ENCODE results near the gene AAK1. TPM values are rescaled to one million over a fixed set of nuclear protein-coding genes. Genes with fewer than 3 reads are reported as not detected.

The AAK1 gene
- 14.5 and 18.6 TPM in 2 replicates for total RNA-seq (ENCODE audit: low replicate concordance)

DNA sequence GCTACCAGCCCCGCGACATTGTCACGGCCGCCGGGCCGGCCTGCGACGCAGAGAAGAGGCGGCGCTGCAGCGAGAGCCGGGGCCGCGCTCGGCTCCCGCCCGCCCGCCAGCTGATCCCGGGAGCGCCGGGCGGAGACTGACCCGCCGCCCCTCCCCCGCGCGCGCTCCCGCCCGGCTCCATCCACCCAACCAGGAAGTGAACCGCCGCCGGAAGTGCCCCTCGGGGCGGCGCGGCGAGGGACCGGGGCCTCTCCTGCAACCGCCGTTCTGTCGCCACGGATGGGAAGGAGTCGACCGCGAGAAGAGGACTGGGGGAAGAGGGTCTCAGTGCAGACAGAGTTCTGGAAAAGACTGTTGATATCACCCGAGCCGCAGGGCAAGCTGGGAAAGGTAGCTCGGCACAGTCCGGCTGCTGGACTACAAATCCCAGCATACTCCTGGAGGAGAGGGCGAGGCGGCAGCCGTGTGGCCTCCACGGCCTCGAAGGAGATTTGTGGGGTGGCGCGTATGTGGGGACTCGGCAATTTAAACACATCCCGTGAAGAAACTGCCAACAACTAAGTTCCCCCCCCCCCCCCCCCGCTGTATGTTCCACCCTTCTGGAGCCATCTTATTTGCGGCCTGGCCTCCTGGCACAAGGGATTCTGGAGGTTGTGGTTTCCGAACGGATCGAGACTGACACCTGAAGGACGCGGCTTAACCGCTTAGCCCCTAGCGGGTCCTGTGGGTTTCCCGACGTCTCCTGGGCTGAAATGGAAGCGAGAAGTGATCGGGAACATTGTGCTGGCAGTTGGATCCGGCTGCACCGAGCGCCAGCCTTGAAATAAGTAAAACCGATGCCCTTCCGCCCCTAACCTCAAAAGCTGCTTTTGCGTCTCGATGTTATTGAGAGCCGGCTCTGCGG is at the start of gene AAK1:
AAK1 (minus strand) TSS at position 138 of the 904 bp plus-strand sequence. CDS start 699 bp downstream, outside the sequence.

DNA sequence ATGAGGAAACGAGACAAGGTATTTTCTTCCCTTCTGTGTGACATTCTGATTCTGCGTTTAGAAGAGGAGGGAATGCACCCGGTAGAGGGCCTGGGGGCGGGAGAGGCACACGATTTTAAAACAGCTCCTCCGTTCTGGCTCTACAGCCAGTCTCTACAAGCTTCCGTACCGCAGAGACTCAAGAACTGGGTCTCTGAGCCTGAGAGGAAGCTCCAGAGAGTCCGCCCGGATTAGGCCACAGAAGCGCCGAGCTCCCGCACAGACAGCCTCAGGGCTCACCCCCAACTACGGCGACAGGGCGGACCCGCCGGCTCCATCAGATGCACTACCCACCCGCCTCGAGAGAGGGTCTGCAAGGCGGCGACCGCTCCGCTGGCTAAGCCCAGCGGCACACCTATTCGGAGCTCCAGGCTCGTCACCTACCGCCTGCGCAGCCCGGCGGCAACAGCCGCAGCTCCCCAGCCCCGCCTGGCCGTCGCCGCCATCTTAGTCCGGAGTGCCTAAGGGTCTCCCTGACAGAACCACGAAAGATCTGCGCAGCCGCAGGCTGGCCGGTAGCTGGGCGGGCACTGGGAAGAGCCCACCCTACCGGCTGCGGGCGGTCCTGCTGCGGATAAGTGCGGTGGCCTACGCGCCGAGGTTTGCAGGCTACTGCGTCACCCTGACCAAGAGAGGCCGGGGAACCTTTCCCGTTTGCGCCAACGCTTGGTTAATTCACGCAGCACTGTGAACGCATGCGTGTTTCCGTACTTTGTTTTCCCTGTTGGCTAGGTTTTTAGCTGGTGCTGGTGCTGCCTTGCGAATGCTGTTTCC is 206.4 kb downstream of the AAK1 start, which contains the start of gene NFU1:
NFU1 (minus strand) TSS at position 498 of the 813 bp plus-strand sequence; CDS start at position 485, 13 bp downstream.

Other genes starting within 250 kb of the AAK1 start
- 35.9 and 38.7 TPM in 2 replicates for gene NFU1, start 206.3 kb downstream of the AAK1 start, total RNA-seq (ENCODE audit: low replicate concordance)
- gene ANXA4, start 98.4 kb upstream of the AAK1 start, total RNA-seq (ENCODE audit: low replicate concordance): 48.2 and 234 TPM in 2 replicates
- 5.9 and 7.9 TPM in 2 replicates for gene GMCL1, start 185.9 kb upstream of the AAK1 start, total RNA-seq (ENCODE audit: low replicate concordance)